ENCODE measurements around the gene CCDC146.
"Not testable (repeated sequence)": the region's sequence is repeated elsewhere in the genome, so short reads cannot be mapped to it uniquely, and the experiment has no call there.

Gene CCDC146

GRCh38 chr7:77331938-77332695, 209.7 kb downstream of the CCDC146 start:
- peak; percentile 45 for DNase-seq (ENCODE audit: low spot score)

- not testable (repeated sequence) for DNase-seq (ENCODE audit: low spot score)
Measured at GRCh38 chr7:77334039-77334438, 211.6 kb downstream of the CCDC146 start.

DNA sequence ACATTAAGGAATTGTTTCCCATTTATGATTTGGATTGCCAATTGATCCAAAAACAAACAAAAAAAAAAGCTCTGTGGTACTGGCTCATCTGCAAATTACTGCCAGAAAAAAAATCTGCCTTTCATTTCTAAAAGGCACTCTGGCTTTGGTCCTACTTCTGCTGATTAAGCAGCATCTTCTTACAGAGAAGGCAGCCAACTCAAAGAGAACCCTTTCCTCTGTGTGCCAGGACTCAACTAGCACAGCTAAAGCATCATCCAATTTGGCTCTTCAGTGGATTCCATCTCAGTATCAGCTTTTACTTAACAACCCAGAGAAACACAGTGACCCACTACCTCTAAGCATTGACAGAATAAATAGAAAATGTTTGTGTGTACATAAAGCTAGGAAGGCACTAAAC, 213.2 kb downstream of the CCDC146 start:
- DNase-seq (ENCODE audit: low spot score), result no peak

DNA sequence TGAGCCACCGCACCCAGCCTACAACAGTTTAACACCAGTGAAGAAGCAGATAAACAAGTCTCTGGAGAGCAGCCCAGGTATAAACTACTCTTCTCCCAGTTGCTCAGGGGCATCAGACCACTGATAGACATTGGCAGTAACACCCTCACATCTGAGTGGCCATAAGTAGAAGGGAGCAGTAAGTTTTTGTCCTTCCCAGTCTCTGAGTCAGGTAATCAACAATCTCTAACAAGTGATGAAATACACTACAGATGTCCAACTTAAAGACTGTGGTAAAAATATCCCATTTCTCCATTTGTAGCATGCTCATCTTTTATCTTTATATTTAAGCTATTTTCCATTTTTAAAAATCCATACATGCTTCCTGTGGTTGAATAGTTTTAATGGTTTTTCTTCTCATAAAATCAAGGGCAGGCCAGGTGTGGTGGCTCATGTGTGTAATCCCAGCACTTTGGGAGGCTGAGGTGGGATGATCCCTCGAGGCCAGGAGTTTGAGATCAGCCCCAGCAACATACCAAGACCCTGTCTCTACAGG, 215.1 kb downstream of the CCDC146 start:
- no peak for DNase-seq (ENCODE audit: low spot score)

DNA sequence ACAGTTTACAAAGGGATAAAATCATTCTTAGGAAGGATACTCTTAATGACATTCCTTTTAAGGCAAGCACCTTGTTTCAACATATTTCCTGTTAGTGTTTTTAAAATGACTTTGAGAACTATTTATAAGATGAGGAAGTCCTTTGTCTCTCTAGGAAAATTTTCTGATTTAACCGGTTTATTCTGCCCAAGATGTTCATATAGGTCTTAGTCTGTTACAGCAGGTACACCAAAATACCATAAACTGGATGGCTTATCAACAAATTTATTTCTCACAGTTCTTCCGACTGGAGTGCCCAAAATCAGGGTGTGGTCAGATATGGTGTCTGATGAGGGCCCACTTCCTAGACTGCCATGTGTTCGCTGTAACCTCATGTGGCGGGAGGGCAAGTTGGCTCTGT, 215.8 kb downstream of the CCDC146 start:
- DNase-seq (ENCODE audit: low spot score), result no peak

GRCh38 chr7:77338883-77339629, 216.6 kb downstream of the CCDC146 start:
- DNase-seq (ENCODE audit: low spot score), result no peak

GRCh38 chr7:77339726-77340125, 217.3 kb downstream of the CCDC146 start:
- no peak for DNase-seq (ENCODE audit: low spot score)
